Ovary (tissue), 9 donors: ENCODE results near the gene ANXA6. TPM values are rescaled to one million over a fixed set of nuclear protein-coding genes. Genes with fewer than 3 reads are reported as not detected.

ENCODE experiments used
- DNase-seq, 5 donors: peaks; one replicate each; pipeline ENCODE4 v3.0.0-alpha.2; 2019 to 2020
- H3K27ac ChIP-seq, 2 donors: fragments of 200-600 bp; one replicate each; pipeline versions ENCODE4 v1.5.1 to v1.8.0; 2019 to 2022
- H3K27me3 ChIP-seq: fragments of 200-600 bp; one replicate; pipeline ENCODE4 v1.8.0; 2022
- H3K36me3 ChIP-seq: fragments of 200-600 bp; sonication (generic); one replicate; pipeline ENCODE4 v1.5.1; 2019
- H3K4me1 ChIP-seq: one replicate; pipeline ENCODE4 v1.8.1; 2013; ENCODE audit warnings: mild to moderate bottlenecking, moderate library complexity; ENCODE audit not compliant: insufficient read depth
- H3K4me3 ChIP-seq: fragments of 200-600 bp; sonication (generic); one replicate; pipeline ENCODE4 v1.5.1; 2017
- H3K9me3 ChIP-seq, 2 donors: fragments of 200-600 bp in 1 of 2; sonication (generic) in 1 of 2; one replicate each; pipeline versions ENCODE4 v1.5.1 to v1.8.1; 2013 to 2019; ENCODE audit warnings: mild to moderate bottlenecking in 1 of 2, moderate library complexity in 1 of 2
- EP300 ChIP-seq: sonication (generic); formaldehyde crosslinking; IDR thresholded peaks from one replicate; pipeline ENCODE4 v1.6.1; 2017; ENCODE audit warnings: antibody characterized with exemption
- POLR2A ChIP-seq: fragments of 450-650 bp; IDR thresholded peaks from one replicate; pipeline ENCODE4 v1.6.1; 2017; ENCODE audit warnings: antibody characterized with exemption, mild to moderate bottlenecking, moderate library complexity
- WGBS, 3 donors: extraction: QIAGEN DNeasy Blood & Tissue Kit in 1 of 3; methylation state at CpG; one replicate each; pipeline versions ENCODE4 v1.1.5 to v1.1.7; 2013 to 2017; 5-methylcytosine and 5-hydroxymethylcytosine counted together
- intact Hi-C, 4 donors: fragments of 100-400 bp; cut with DNase I; formaldehyde crosslinking; loops; one replicate each; pipeline versions ENCODE4 v1.11.0 to v1.15.1; 2022 to 2023
- polyA plus RNA-seq, 2 donors: library from polyadenylated mRNA; stranded (reverse); fragments of 200-250 nt in 1 of 2; fragments of 350-450 nt in 1 of 2; fragmentation: Illumina TruSeq in 1 of 2; extraction: RNeasy Lipid Tissue Mini Kit (QIAGEN cat#74804) in 1 of 2; gene quantifications; one replicate each; pipeline ENCODE4 v1.2.3, GENCODE V29; 2013 to 2014
- total RNA-seq, 7 donors: library from RNA; depleted of rRNA in 2 of 7; stranded (reverse); fragments of >200 nt in 2 of 7; fragmentation: NEBNext Ultra II Directional in 3 of 7; extraction: Animal tissue kit (Norgen Biotek cat#: 25700) in 3 of 7; gene quantifications; one replicate each; pipeline versions ENCODE4 v1.1.0 to v1.2.4, GENCODE V29; 2016 to 2023
- TF ChIP-seq, protein P1 (sequence below), 3 donors: fragments of 450-650 bp in 2 of 3; fragments of 200-600 bp in 1 of 3; IDR thresholded peaks; one replicate each; pipeline versions ENCODE4 v1.5.1 to v1.8.0; 2016 to 2022; ENCODE audit warnings: antibody characterized with exemption in 3 of 3, mild to moderate bottlenecking in 1 of 3
- donor health status: DM: no; HTN: no; CAD: no; lungs with moderate emphysema.
- donor health status: DM: no; HTN: no; CAD: no.
- donor health status: Bipolar disorder and iron deficiency.
- donor health status: DM: yes; HTN: yes; CAD: no.
- donor health status: DM: no; HTN: no; CAD: no.
- donor health status: DM: yes; HTN: yes; CAD: no.

The ANXA6 gene
- total and polyA plus RNA-seq, 9 donors: 117 to 541 (median 225) TPM

DNA sequence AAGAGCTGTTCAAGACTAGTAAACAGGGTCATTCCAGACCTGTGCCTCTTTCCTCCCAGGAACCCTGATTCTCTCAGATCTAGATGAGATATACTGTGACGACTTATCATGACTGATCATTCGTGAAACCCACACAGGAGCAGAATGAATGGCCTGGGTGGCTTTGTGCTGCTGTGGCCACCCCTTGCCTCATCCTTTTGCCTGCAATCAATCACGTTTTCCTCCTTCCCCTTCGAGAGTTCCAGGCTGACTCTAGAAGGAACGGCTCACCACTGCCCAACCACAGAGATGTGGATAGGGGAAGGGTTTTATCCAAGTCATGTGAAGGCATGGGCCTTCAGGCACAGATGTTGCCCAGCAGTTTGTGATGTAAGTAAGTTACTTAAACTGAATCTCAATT lies 5.8 kb downstream of the ANXA6 start:
- TF ChIP-seq POLR2A (no peak), EP300 (no peak)
- TF ChIP-seq, protein P1, sequence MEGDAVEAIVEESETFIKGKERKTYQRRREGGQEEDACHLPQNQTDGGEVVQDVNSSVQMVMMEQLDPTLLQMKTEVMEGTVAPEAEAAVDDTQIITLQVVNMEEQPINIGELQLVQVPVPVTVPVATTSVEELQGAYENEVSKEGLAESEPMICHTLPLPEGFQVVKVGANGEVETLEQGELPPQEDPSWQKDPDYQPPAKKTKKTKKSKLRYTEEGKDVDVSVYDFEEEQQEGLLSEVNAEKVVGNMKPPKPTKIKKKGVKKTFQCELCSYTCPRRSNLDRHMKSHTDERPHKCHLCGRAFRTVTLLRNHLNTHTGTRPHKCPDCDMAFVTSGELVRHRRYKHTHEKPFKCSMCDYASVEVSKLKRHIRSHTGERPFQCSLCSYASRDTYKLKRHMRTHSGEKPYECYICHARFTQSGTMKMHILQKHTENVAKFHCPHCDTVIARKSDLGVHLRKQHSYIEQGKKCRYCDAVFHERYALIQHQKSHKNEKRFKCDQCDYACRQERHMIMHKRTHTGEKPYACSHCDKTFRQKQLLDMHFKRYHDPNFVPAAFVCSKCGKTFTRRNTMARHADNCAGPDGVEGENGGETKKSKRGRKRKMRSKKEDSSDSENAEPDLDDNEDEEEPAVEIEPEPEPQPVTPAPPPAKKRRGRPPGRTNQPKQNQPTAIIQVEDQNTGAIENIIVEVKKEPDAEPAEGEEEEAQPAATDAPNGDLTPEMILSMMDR (IDR thresholded peaks at IDR 0.05): no peak
- Histone ChIP-seq H3K36me3 (no peaks in the 10 kb centered on the region), H3K4me1 (peaks cover 32% of the 10 kb centered on the region), H3K9me3 (no peaks in the 10 kb centered on the region), H3K4me3 (no peak overlapping the region), H3K27ac (peak overlapping the region; percentile 18 to 82), H3K27me3 (no peaks in the 10 kb centered on the region)
- intact Hi-C loops: no loop called here
- DNase-seq: no peak
- WGBS, 3 donors: 20 to 41% (median 27%) methylated on average over 5 of the region's 5 CpGs

DNA sequence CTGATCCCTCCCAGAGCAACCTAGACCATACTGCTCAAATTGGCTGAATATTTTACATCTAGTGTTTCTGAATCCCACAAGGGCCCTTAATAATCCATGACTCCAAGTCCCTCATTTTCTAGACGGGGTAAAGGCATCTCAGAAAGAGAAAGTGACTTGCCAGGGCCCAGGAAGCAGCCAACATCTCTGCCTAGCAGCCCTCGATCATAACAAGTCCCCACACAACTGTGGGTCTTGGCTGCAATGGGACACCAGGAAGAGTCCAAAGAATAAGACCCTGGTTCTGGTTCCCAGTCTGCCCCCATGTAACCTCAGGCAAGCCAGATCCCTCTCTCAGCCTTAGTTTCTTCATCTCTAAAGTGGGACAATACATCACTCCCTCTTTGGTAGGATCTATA lies 6.3 kb downstream of the ANXA6 start:
- 0 to 5% (median 0%) methylated on average over 2 of the region's 2 CpGs for WGBS, 3 donors
- Histone ChIP-seq H3K4me1 (peaks cover 32% of the 10 kb centered on the region), H3K27ac (peak overlapping the region; percentile 18 to 82)

DNA sequence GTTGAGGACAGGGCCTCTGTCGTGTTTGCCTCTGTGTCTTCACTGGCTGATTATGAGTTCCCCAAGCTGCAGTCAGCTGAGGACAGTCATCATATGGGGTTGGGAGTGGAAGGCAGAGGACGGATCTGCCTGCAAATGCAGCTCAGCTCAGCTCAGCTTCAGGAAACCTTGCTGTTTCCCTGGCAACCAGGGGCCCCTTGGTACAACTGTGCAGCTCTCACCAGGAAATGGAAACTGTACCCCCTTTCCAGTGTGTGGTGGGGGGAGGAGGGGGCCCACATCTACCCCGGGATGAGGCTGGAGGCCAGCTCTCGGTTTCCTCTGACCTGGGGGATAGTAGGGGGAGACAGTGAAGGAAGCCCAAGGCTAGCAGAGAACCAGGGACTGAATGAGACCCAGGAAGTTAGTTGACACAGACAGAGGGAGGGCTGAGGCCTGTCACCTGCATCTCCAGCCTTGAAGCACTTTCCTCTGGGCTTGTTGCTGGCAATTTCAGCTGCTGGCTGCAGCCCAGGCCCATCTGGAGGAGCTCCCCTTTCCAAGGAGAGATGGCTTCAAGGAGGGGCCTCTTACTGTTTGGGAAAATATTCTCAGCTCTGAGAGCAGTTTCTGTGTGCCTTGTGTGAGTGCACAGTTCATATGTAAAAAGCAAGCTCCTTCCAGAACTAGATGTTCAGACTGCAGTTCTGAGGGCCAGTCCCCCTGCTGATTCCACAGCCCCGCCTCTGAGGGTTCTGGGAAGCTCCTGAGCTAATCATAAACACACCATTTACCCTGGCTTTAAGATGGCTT lies 6.9 kb downstream of the ANXA6 start:
- Histone ChIP-seq H3K9me3 (no peaks in the 10 kb centered on the region), H3K27ac (peak overlapping the region; percentile 18 to 82), H3K4me3 (no peak overlapping the region), H3K27me3 (no peaks in the 10 kb centered on the region), H3K36me3 (no peaks in the 10 kb centered on the region), H3K4me1 (peaks cover 32% of the 10 kb centered on the region)
- peak; percentile 73 to 91 (median 79) for DNase-seq
- intact Hi-C loops: no loop called here
- peak; percentile 13 for TF ChIP-seq POLR2A
- TF ChIP-seq, protein P1 (IDR thresholded peaks at IDR 0.05): no peak
- 11 to 18% (median 11%) methylated on average over 5 of the region's 5 CpGs for WGBS, 3 donors

More for the DNA sequence above, 6.3 kb downstream of the ANXA6 start:
- intact Hi-C loops: no loop called here
- Histone ChIP-seq H3K4me3 (no peak overlapping the region), H3K27me3 (no peaks in the 10 kb centered on the region), H3K36me3 (no peaks in the 10 kb centered on the region), H3K9me3 (no peaks in the 10 kb centered on the region)
- no peak for DNase-seq
- TF ChIP-seq, protein P1 (IDR thresholded peaks at IDR 0.05): no peak
- no peak for TF ChIP-seq EP300
- no peak for TF ChIP-seq POLR2A

DNA sequence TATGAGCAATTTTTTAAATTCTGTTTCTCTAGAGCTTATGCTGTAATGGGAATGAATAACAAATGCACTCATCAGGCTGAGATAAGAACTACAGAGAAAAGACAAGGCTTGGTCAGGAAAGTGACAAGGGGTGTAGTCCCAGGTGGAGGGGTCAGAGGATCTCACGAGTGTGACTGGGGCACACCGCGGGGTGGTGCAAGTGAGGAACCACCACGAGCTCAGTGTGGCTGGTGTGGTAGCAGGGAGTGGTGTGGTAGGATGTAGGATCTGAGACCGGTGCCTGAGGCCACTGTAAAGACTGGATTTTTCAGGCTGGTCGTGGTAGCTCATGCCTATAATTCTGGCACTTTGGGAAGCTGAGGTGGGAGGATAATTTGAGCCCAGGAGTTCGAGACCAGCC lies 9.0 kb downstream of the ANXA6 start:
- H3K36me3 ChIP-seq: no peaks in the 10 kb centered on the region
- TF ChIP-seq, protein P1 (IDR thresholded peaks at IDR 0.05): no peak
- no peak for TF ChIP-seq POLR2A
- no peak for TF ChIP-seq EP300
- peaks cover 26% of the 10 kb centered on the region for H3K4me1 ChIP-seq
- H3K27ac ChIP-seq: no peak overlapping the region
- 80 to 86% (median 85%) methylated on average over 7 of the region's 7 CpGs for WGBS, 3 donors
- no peaks in the 10 kb centered on the region for H3K27me3 ChIP-seq
- H3K4me3 ChIP-seq: no peak overlapping the region
- no peaks in the 10 kb centered on the region for H3K9me3 ChIP-seq
- intact Hi-C loops: no loop called here
- DNase-seq: no peak
